Neural progenitor cell (in vitro differentiated cells): ENCODE results near the gene MYL7. TPM values are rescaled to one million over a fixed set of nuclear protein-coding genes. Genes with fewer than 3 reads are reported as not detected.

Source experiments
- DNase-seq: peaks from one replicate; pipeline ENCODE4 v3.0.0-alpha.2; 2016; ENCODE audit warnings: low spot score
- H2AFZ ChIP-seq: fragments of 200-600 bp; sonication (generic); replicated peaks from 2 replicates; pipeline ENCODE4 v1.6.1; 2016; ENCODE audit warnings: antibody characterized with exemption
- H3F3A ChIP-seq: fragments of 200-600 bp; sonication (generic); 2 replicates; pipeline ENCODE4 v1.6.1; 2016; ENCODE audit warnings: antibody characterized with exemption, low read depth
- H3K27ac ChIP-seq: fragments of 200-600 bp; sonication (generic); 2 replicates; pipeline ENCODE4 v1.5.1; 2016; ENCODE audit warnings: mild to moderate bottlenecking
- H3K27me3 ChIP-seq: fragments of 200-600 bp; sonication (generic); 2 replicates; pipeline ENCODE4 v1.6.1; 2016; ENCODE audit warnings: mild to moderate bottlenecking, moderate library complexity
- H3K36me3 ChIP-seq: fragments of 200-600 bp; sonication (generic); 2 replicates; pipeline ENCODE4 v1.5.1; 2016
- H3K4me1 ChIP-seq: fragments of 200-600 bp; sonication (generic); 2 replicates; pipeline ENCODE4 v1.6.1; 2016; ENCODE audit warnings: mixed run types
- H3K4me2 ChIP-seq: fragments of 200-600 bp; sonication (generic); 2 replicates; pipeline ENCODE4 v1.6.1; 2016
- H3K4me3 ChIP-seq: fragments of 200-600 bp; sonication (generic); 2 replicates; pipeline ENCODE4 v1.5.1; 2016
- H3K79me2 ChIP-seq: fragments of 200-600 bp; sonication (generic); 2 replicates; pipeline ENCODE4 v1.6.1; 2016; ENCODE audit warnings: low read depth
- H3K9ac ChIP-seq: fragments of 200-600 bp; sonication (generic); 2 replicates; pipeline ENCODE4 v1.6.1; 2016
- H3K9me3 ChIP-seq: fragments of 200-600 bp; sonication (generic); 2 replicates; pipeline ENCODE4 v1.5.1; 2016; ENCODE audit warnings: low read depth
- H4K20me1 ChIP-seq: fragments of 200-600 bp; sonication (generic); 2 replicates; pipeline ENCODE4 v1.6.1; 2016; ENCODE audit warnings: low read depth
- H3K27ac Mint-ChIP-seq: 3 replicates; pipeline ENCODE4 v1.8.0; 2021; ENCODE audit warnings: mixed read lengths
- H3K27me3 Mint-ChIP-seq: 2 replicates; pipeline ENCODE4 v1.8.0; 2022; ENCODE audit warnings: low read depth, mild to moderate bottlenecking, inconsistent platforms, moderate library complexity, mixed read lengths; ENCODE audit not compliant: insufficient read depth
- H3K36me3 Mint-ChIP-seq: 3 replicates; pipeline ENCODE4 v1.8.0; 2021; ENCODE audit warnings: mixed read lengths
- H3K4me1 Mint-ChIP-seq: 3 replicates; pipeline ENCODE4 v1.8.0; 2021; ENCODE audit warnings: mixed read lengths
- H3K4me3 Mint-ChIP-seq: 3 replicates; pipeline ENCODE4 v1.8.0; 2021; ENCODE audit warnings: mild to moderate bottlenecking, moderate library complexity, mixed read lengths
- H3K9me3 Mint-ChIP-seq: 3 replicates; pipeline ENCODE4 v1.8.0; 2020; ENCODE audit warnings: mixed read lengths
- CTCF ChIP-seq: fragments of 200-600 bp; sonication (generic); IDR thresholded peaks from 2 replicates; pipeline ENCODE4 v1.5.1; 2017; ENCODE audit warnings: antibody characterized with exemption, mild to moderate bottlenecking
- EZH2 ChIP-seq: fragments of 200-600 bp; sonication (generic); IDR thresholded peaks from 2 replicates; pipeline ENCODE4 v1.6.1; 2017; ENCODE audit warnings: antibody characterized with exemption, mild to moderate bottlenecking, moderate library complexity
- EZH2phosphoT487 ChIP-seq: fragments of 200-600 bp; sonication (generic); IDR thresholded peaks from 2 replicates; pipeline ENCODE4 v1.6.1; 2017; ENCODE audit warnings: antibody characterized with exemption
- total RNA-seq: library from RNA; depleted of rRNA; stranded (reverse); fragments of >200 nt; gene quantifications from 2 replicates; pipeline ENCODE4 v1.2.3, GENCODE V29; 2015; ENCODE audit warnings: low replicate concordance

The MYL7 gene
- total RNA-seq, 1 donor from 2014 or later: not detected

GRCh38 chr7:44117801-44118429, 23.2 kb downstream of the MYL7 start:
- Histone ChIP-seq H3K79me2 (peaks cover 38% of the 10 kb centered on the region), H3F3A (no peaks in the 10 kb centered on the region), H3K4me1 (peaks cover 9% of the 10 kb centered on the region), H3K27me3 (no peaks in the 10 kb centered on the region), H3K9ac (no peak overlapping the region), H4K20me1 (peaks cover 11% of the 10 kb centered on the region), H3K9me3 (no peaks in the 10 kb centered on the region), H3K4me3 (no peak overlapping the region), H3K36me3 (no peaks in the 10 kb centered on the region), H3K4me2 (no peak overlapping the region), H2AFZ (no peak overlapping the region), H3K27ac (no peak overlapping the region)
- peaks cover 17% of the 10 kb centered on the region for H3K4me1 Mint-ChIP-seq
- TF ChIP-seq EZH2 (no peak), EZH2phosphoT487 (no peak), CTCF (no peak)
- H3K4me3 Mint-ChIP-seq: no peak overlapping the region
- peaks cover 13% of the 10 kb centered on the region for H3K27me3 Mint-ChIP-seq
- no peaks in the 10 kb centered on the region for H3K9me3 Mint-ChIP-seq
- H3K36me3 Mint-ChIP-seq: peaks cover 32% of the 10 kb centered on the region
- no peak overlapping the region for H3K27ac Mint-ChIP-seq
- DNase-seq: no peak

GRCh38 chr7:44116789-44117666, 24.1 kb downstream of the MYL7 start:
- Histone ChIP-seq H4K20me1 (peaks cover 11% of the 10 kb centered on the region), H3K36me3 (no peaks in the 10 kb centered on the region), H3K27ac (no peak overlapping the region), H3K27me3 (no peaks in the 10 kb centered on the region), H3K4me1 (peaks cover 2% of the 10 kb centered on the region), H3F3A (no peaks in the 10 kb centered on the region), H2AFZ (no peak overlapping the region), H3K4me3 (no peak overlapping the region), H3K4me2 (no peak overlapping the region), H3K9ac (no peak overlapping the region), H3K9me3 (no peaks in the 10 kb centered on the region), H3K79me2 (peaks cover 29% of the 10 kb centered on the region)
- TF ChIP-seq EZH2phosphoT487 (no peak), EZH2 (no peak), CTCF (no peak)
- H3K27ac Mint-ChIP-seq: no peak overlapping the region
- H3K4me1 Mint-ChIP-seq: peaks cover 8% of the 10 kb centered on the region
- peaks cover 16% of the 10 kb centered on the region for H3K27me3 Mint-ChIP-seq
- no peaks in the 10 kb centered on the region for H3K9me3 Mint-ChIP-seq
- DNase-seq: no peak
- no peak overlapping the region for H3K4me3 Mint-ChIP-seq
- peaks cover 36% of the 10 kb centered on the region for H3K36me3 Mint-ChIP-seq

DNA sequence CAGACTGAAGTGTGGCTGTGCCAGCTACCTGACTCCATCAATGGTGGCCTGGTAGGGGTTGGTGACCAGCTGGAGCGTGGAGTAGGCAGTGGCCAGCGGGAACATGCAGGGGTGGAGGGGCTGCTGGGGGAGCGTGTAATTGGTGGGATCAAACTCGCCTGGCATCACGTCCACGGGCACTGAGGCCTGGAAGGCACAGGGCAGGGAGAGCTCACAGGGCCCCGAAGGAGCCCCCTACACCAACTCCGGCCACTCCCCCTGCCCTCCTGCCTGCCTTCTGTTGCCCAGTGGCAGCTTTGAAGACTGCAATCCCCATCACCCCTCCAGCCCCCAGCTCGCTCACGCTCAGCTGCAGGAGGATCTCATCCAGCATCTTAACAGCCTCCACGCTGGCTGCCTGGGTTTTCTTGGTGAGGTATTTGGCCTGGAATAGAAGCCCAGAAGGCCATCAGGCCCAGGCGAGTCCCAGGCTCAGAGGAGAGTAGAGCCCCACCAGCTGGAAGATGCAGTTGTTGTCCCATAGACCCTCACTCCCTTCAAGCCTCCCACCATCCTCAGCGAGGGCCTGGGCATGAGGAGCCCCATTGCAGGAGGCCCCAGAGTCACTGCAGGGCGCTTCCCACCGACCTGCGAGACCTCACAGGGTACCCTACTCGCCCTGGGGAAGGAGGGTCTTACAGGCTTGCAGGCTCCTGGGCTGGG, 24.9 kb downstream of the MYL7 start:
- H3K36me3 Mint-ChIP-seq: peaks cover 36% of the 10 kb centered on the region

More for the DNA sequence above, 24.9 kb downstream of the MYL7 start:
- Histone ChIP-seq H3K9me3 (no peaks in the 10 kb centered on the region), H3K4me3 (no peak overlapping the region), H3K27ac (no peak overlapping the region), H4K20me1 (peaks cover 11% of the 10 kb centered on the region), H3K79me2 (peaks cover 21% of the 10 kb centered on the region), H3K4me2 (no peak overlapping the region), H3K27me3 (no peaks in the 10 kb centered on the region), H3K9ac (no peak overlapping the region), H3K4me1 (no peaks in the 10 kb centered on the region), H2AFZ (no peak overlapping the region), H3K36me3 (no peaks in the 10 kb centered on the region), H3F3A (no peaks in the 10 kb centered on the region)
- Mint-ChIP-seq H3K27me3 (peaks cover 16% of the 10 kb centered on the region), H3K27ac (no peak overlapping the region), H3K9me3 (no peaks in the 10 kb centered on the region), H3K4me1 (peaks cover 8% of the 10 kb centered on the region), H3K4me3 (no peak overlapping the region)
- TF ChIP-seq EZH2 (no peak), EZH2phosphoT487 (no peak), CTCF (no peak)
- DNase-seq: no peak
